Suprapubic skin (tissue), 4 donors: ENCODE measurements around the gene GDPD5.

Experiments
- CTCF ChIP-seq, 2 donors: fragments of 200-600 bp in 1 of 2; fragments of 450-650 bp in 1 of 2; sonication (generic) in 1 of 2; IDR thresholded peaks; one replicate each; pipeline ENCODE4 v1.5.1; 2016 to 2019; ENCODE audit warnings: antibody characterized with exemption in 2 of 2, mild to moderate bottlenecking in 1 of 2, moderate library complexity in 1 of 2
- EP300 ChIP-seq: sonication (generic); formaldehyde crosslinking; IDR thresholded peaks from one replicate; pipeline ENCODE4 v1.6.1; 2017; ENCODE audit warnings: antibody characterized with exemption
- POLR2A ChIP-seq, 2 donors: fragments of 450-650 bp; IDR thresholded peaks; one replicate each; pipeline ENCODE4 v1.6.1; 2017; ENCODE audit warnings: antibody characterized with exemption in 2 of 2, mild to moderate bottlenecking in 2 of 2, moderate library complexity in 2 of 2
- POLR2AphosphoS5 ChIP-seq, 3 donors: sonication (generic); formaldehyde crosslinking; IDR thresholded peaks; one replicate each; pipeline ENCODE4 v1.6.1; 2017; ENCODE audit warnings: antibody characterized with exemption in 3 of 3

GRCh38 chr11:75506827-75507226, 18.9 kb downstream of the GDPD5 start:
- TF ChIP-seq CTCF (IDR thresholded peaks at IDR 0.05) (no peak), POLR2A (IDR thresholded peaks at IDR 0.05) (no peak), POLR2AphosphoS5 (IDR thresholded peaks at IDR 0.05) (no peak), EP300 (no peak)
